GM18858 (cell line): Measurements from ENCODE around the gene ZP1.

Experiments used
- ATAC-seq: cut with Tn5 transposase; IDR thresholded peaks from one replicate; pipeline ENCODE4 v1.9.1; 2021; ENCODE audit not compliant: unreplicated experiment

The ZP1 gene

GRCh38 chr11:60842668-60843600 is 24.4 kb upstream of the ZP1 start:
- ATAC-seq = no peak

- no peak for ATAC-seq
Observed at GRCh38 chr11:60844045-60844869, 23.1 kb upstream of the ZP1 start.

- ATAC-seq = no peak
Observed at GRCh38 chr11:60844870-60845221, 22.5 kb upstream of the ZP1 start.

GRCh38 chr11:60845338-60845737 is 22.0 kb upstream of the ZP1 start:
- ATAC-seq = no peak

- no peak for ATAC-seq
Observed at GRCh38 chr11:60847281-60847680, 20.1 kb upstream of the ZP1 start.

- ATAC-seq = no peak
Observed at GRCh38 chr11:60847896-60848295, 19.4 kb upstream of the ZP1 start.

GRCh38 chr11:60848714-60849151 is 18.6 kb upstream of the ZP1 start:
- no peak for ATAC-seq

- no peak for ATAC-seq
Observed at GRCh38 chr11:60849641-60850520, 17.5 kb upstream of the ZP1 start.

- ATAC-seq = no peak
Observed at GRCh38 chr11:60851327-60852104, 15.8 kb upstream of the ZP1 start.

- no peak for ATAC-seq
Observed at GRCh38 chr11:60852117-60852981, 15.0 kb upstream of the ZP1 start.

GRCh38 chr11:60852982-60853950 is 14.1 kb upstream of the ZP1 start:
- ATAC-seq = no peak

GRCh38 chr11:60854140-60854846 is 13.0 kb upstream of the ZP1 start:
- ATAC-seq = no peak

- no peak for ATAC-seq
Observed at GRCh38 chr11:60854847-60855725, 12.3 kb upstream of the ZP1 start.

- no peak for ATAC-seq
Observed at GRCh38 chr11:60855726-60856633, 11.4 kb upstream of the ZP1 start, which contains the start of gene PTGDR2. Gene PTGDR2 (minus strand): TSS chr11:60855950. CDS start chr11:60853722, 2,228 bp downstream.
